Measurements from ENCODE around the gene KRTAP2-1. TPM values are rescaled to one million over a fixed set of nuclear protein-coding genes. Genes with fewer than 3 reads are reported as not detected.
"Not testable (repeated sequence)": the region's sequence is repeated elsewhere in the genome, so short reads cannot be mapped to it uniquely, and the experiment has no call there.

Gene KRTAP2-1
- total RNA-seq, 1 experiment from 2014 or later, result not detected

DNA sequence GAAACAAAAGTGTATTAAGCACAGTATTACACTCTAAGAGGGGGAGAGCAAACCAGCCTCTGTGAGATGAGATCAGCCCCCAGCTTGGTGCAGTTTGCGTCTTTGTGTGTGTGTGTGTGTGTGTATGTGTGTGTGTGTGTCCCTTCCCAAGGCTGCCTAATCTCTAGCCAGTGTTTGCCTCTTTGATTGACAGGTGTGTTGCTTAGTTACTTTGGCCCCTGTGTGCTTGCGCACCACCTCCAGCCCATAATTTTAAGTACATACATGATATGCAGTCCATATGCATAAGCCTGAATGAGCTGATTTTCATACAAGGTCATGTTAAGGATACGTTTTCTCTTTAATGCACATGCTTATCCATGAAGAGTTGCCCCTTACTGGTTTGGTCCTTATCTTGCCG lies 45.3 kb downstream of the KRTAP2-1 start:
- TF ChIP-seq EZH2 (IDR thresholded peaks at IDR 0.05; ENCODE audit: borderline replicate concordance, low read depth, low read length, poor library complexity, severe bottlenecking), result no peak
- TF ChIP-seq, protein P1, sequence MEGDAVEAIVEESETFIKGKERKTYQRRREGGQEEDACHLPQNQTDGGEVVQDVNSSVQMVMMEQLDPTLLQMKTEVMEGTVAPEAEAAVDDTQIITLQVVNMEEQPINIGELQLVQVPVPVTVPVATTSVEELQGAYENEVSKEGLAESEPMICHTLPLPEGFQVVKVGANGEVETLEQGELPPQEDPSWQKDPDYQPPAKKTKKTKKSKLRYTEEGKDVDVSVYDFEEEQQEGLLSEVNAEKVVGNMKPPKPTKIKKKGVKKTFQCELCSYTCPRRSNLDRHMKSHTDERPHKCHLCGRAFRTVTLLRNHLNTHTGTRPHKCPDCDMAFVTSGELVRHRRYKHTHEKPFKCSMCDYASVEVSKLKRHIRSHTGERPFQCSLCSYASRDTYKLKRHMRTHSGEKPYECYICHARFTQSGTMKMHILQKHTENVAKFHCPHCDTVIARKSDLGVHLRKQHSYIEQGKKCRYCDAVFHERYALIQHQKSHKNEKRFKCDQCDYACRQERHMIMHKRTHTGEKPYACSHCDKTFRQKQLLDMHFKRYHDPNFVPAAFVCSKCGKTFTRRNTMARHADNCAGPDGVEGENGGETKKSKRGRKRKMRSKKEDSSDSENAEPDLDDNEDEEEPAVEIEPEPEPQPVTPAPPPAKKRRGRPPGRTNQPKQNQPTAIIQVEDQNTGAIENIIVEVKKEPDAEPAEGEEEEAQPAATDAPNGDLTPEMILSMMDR (conservative IDR thresholded peaks at IDR 0.05; ENCODE audit: low read depth, low read length), result no peak
- no peak overlapping the region for H3K27ac ChIP-seq (ENCODE audit: low read depth, low read length, poor library complexity, severe bottlenecking)
- no peaks in the 10 kb centered on the region for H3K36me3 ChIP-seq (ENCODE audit: insufficient read depth, low read length, poor library complexity, severe bottlenecking)
- no peaks in the 10 kb centered on the region for H3K4me1 ChIP-seq (ENCODE audit: insufficient read depth, low read length, poor library complexity, severe bottlenecking)
- H3K27me3 ChIP-seq (replicated peaks; ENCODE audit: insufficient read depth, low read depth, low read length, poor library complexity), result no peaks in the 10 kb centered on the region
- DNase-seq (ENCODE audit: low spot score), result no peak
- BruUV-seq (replicated peaks), result no TSS peak
- ChIA-PET CTCF (no interaction called here), POLR2A (ENCODE audit: low non-redundant PET) (no interaction called here)
- no peak overlapping the region for H3K4me3 ChIP-seq (ENCODE audit: low read depth, low read length, poor library complexity, severe bottlenecking)
- intact Hi-C loops (cut with micrococcal nuclease; ENCODE audit: unreplicated experiment), result no loop called here
- H3K9me3 ChIP-seq (ENCODE audit: low read depth, low read length, poor library complexity, severe bottlenecking), result no peaks in the 10 kb centered on the region

GRCh38 chr17:40999563-40999962 lies 47.6 kb downstream of the KRTAP2-1 start, which contains the start of gene KRTAP3-2:
Gene KRTAP3-2, minus strand, starts transcription at chr17:40999906. Its CDS starts 53 bp downstream, at chr17:40999853.
- POLR2A ChIA-PET (ENCODE audit: low non-redundant PET); H3K36me3 ChIP-seq (ENCODE audit: insufficient read depth, low read length, poor library complexity, severe bottlenecking); H3K4me3 ChIP-seq (ENCODE audit: low read depth, low read length, poor library complexity, severe bottlenecking); H3K9me3 ChIP-seq (ENCODE audit: low read depth, low read length, poor library complexity, severe bottlenecking); H3K27ac ChIP-seq (ENCODE audit: low read depth, low read length, poor library complexity, severe bottlenecking); H3K4me1 ChIP-seq (ENCODE audit: insufficient read depth, low read length, poor library complexity, severe bottlenecking); BruUV-seq (replicated peaks); DNase-seq (ENCODE audit: low spot score); CTCF ChIA-PET; H3K27me3 ChIP-seq (replicated peaks; ENCODE audit: insufficient read depth, low read depth, low read length, poor library complexity); intact Hi-C loops (cut with micrococcal nuclease; ENCODE audit: unreplicated experiment): not testable (repeated sequence)

- no TSS peak for BruUV-seq (replicated peaks)
- Histone ChIP-seq H3K4me3 (ENCODE audit: low read depth, low read length, poor library complexity, severe bottlenecking) (no peak overlapping the region), H3K9me3 (ENCODE audit: low read depth, low read length, poor library complexity, severe bottlenecking) (no peaks in the 10 kb centered on the region), H3K27ac (ENCODE audit: low read depth, low read length, poor library complexity, severe bottlenecking) (no peak overlapping the region), H3K36me3 (ENCODE audit: insufficient read depth, low read length, poor library complexity, severe bottlenecking) (no peaks in the 10 kb centered on the region), H3K27me3 (replicated peaks; ENCODE audit: insufficient read depth, low read depth, low read length, poor library complexity) (no peaks in the 10 kb centered on the region), H3K4me1 (ENCODE audit: insufficient read depth, low read length, poor library complexity, severe bottlenecking) (no peaks in the 10 kb centered on the region)
- TF ChIP-seq, protein P1 (conservative IDR thresholded peaks at IDR 0.05; ENCODE audit: low read depth, low read length), result no peak
- TF ChIP-seq EZH2 (IDR thresholded peaks at IDR 0.05; ENCODE audit: borderline replicate concordance, low read depth, low read length, poor library complexity, severe bottlenecking), result no peak
- no peak for DNase-seq (ENCODE audit: low spot score)
- ChIA-PET CTCF (no interaction called here), POLR2A (ENCODE audit: low non-redundant PET) (no interaction called here)
- intact Hi-C loops (cut with micrococcal nuclease; ENCODE audit: unreplicated experiment), result no loop called here
Measured at GRCh38 chr17:40997361-40997760, 49.8 kb downstream of the KRTAP2-1 start.

DNA sequence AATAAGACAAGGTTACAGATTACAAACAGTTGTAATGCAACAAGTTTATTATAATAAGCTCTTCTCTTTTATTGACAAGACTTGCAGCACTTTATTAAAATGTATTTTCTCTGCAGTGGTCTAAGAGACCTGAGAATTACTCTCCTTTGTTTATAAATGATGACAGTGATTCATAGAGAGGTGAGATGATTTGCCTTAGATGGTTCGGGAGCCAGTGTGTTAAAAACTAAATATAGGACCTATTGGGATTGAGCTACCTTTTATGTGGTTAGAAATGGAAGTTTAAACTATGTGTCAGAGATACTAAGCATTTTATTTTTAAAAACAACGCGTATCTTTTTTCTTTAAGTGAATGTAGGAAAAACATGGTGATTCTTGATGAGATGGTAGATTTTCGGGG lies 50.3 kb downstream of the KRTAP2-1 start:
- no peaks in the 10 kb centered on the region for H3K36me3 ChIP-seq (ENCODE audit: insufficient read depth, low read length, poor library complexity, severe bottlenecking)
- H3K4me3 ChIP-seq (ENCODE audit: low read depth, low read length, poor library complexity, severe bottlenecking), result no peak overlapping the region
- BruUV-seq (replicated peaks), result no TSS peak
- DNase-seq (ENCODE audit: low spot score), result no peak
- H3K4me1 ChIP-seq (ENCODE audit: insufficient read depth, low read length, poor library complexity, severe bottlenecking), result no peaks in the 10 kb centered on the region
- no peaks in the 10 kb centered on the region for H3K9me3 ChIP-seq (ENCODE audit: low read depth, low read length, poor library complexity, severe bottlenecking)
- intact Hi-C loops (cut with micrococcal nuclease; ENCODE audit: unreplicated experiment), result no loop called here
- no peak overlapping the region for H3K27ac ChIP-seq (ENCODE audit: low read depth, low read length, poor library complexity, severe bottlenecking)
- TF ChIP-seq EZH2 (IDR thresholded peaks at IDR 0.05; ENCODE audit: borderline replicate concordance, low read depth, low read length, poor library complexity, severe bottlenecking), result no peak
- TF ChIP-seq, protein P1 (conservative IDR thresholded peaks at IDR 0.05; ENCODE audit: low read depth, low read length), result no peak
- POLR2A ChIA-PET (ENCODE audit: low non-redundant PET), result no interaction called here
- H3K27me3 ChIP-seq (replicated peaks; ENCODE audit: insufficient read depth, low read depth, low read length, poor library complexity), result no peaks in the 10 kb centered on the region
- CTCF ChIA-PET, result no interaction called here

All from A673 (cell line).